Middle frontal gyrus (tissue), 1 donor: ENCODE data around the gene AP1M1.

ENCODE experiments used
- DNase-seq: peaks from one replicate; pipeline ENCODE4 v3.0.0-alpha.2; 2015; ENCODE audit warnings: low spot score; ENCODE audit errors: extremely low spot score

Gene AP1M1

GRCh38 chr19:16207490-16208025, 9.8 kb downstream of the AP1M1 start:
- no peak for DNase-seq

- DNase-seq = no peak
These were observed 10.5 kb downstream of the AP1M1 start for GRCh38 chr19:16208064-16208759.

- DNase-seq = no peak
These were observed 11.3 kb downstream of the AP1M1 start for GRCh38 chr19:16208847-16209665.

DNA sequence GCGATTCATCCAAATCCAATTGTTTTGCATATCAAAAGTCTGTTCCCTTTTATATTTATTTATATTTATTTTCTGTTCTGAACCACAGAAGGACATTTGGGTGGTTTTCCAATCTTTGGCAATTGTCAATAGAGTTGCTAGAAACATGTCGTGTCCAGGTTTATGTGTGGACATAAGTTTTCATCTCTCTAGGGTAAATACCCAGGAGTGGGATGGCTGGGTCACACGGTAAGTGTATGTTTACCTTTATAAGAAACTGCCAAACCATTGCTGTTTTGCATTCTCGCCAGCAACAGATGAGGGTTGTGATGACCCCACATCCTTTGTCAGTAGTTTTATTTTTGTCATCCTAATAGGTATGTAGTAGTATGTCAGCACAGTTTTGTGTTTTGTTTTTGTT, 12.5 kb downstream of the AP1M1 start:
- no peak for DNase-seq

GRCh38 chr19:16213076-16213475, 15.4 kb downstream of the AP1M1 start:
- no peak for DNase-seq

- no peak for DNase-seq
These were observed 19.3 kb downstream of the AP1M1 start for GRCh38 chr19:16216744-16217670.

DNA sequence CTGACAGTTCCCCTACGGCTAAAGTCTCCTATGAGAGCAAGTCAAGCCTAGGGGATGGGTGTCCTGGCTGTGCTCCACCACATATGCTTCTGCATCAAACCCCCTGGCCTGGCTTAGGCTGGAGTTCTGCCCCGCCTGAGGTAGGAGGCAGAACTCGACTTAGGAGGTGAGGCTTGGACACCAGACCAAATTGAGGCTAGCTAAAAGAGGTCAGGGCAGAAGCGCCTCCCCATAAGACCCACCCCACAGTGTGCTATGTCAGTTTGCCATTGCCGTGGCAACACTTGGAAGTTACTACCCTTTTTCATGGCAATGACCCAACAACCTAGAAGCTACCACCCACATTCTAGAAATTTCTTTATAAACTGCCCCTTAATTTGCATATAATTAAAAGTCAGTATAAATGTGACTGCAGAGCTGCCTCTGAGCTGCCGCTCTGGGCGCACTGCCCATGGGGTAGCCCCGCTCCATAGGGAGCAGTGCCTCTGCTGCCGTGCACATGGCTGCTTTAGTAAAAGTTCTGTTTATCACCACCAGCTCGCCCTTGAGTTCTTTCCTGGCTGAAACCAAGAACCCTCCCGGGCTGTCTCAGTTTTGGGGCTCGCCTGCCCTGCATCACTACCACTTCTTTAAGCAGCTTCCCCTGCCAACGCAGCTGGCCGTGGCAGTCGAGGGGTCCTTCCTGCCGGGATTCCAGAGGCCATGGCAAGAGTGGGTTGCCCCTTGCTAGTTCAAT, 20.2 kb downstream of the AP1M1 start:
- DNase-seq = no peak

GRCh38 chr19:16218851-16219250, 21.1 kb downstream of the AP1M1 start:
- no peak for DNase-seq

GRCh38 chr19:16222806-16223205, 25.1 kb downstream of the AP1M1 start:
- DNase-seq = no peak

- DNase-seq = no peak
These were observed 26.0 kb downstream of the AP1M1 start for GRCh38 chr19:16223746-16224145.

GRCh38 chr19:16224293-16225045, 26.8 kb downstream of the AP1M1 start:
- no peak for DNase-seq

GRCh38 chr19:16225279-16226183, 27.8 kb downstream of the AP1M1 start:
- no peak for DNase-seq

DNA sequence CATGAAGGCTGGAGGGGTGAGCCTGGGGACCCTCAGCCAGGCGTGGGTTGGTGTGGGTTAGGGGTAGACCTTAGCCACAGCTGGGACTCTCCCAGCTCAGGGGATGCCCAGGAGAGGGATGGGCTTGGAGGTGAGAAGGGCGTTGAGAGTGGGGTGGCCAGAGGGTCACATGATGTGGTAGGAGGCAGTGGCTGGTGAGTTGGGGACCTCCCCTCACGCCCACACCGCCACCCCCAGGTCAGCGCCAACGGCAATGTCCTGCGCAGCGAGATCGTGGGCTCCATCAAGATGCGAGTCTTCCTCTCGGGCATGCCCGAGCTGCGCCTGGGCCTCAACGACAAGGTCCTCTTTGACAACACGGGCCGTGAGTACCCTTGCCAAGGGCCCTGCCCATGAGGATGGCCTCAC, 28.5 kb downstream of the AP1M1 start:
- no peak for DNase-seq

DNA sequence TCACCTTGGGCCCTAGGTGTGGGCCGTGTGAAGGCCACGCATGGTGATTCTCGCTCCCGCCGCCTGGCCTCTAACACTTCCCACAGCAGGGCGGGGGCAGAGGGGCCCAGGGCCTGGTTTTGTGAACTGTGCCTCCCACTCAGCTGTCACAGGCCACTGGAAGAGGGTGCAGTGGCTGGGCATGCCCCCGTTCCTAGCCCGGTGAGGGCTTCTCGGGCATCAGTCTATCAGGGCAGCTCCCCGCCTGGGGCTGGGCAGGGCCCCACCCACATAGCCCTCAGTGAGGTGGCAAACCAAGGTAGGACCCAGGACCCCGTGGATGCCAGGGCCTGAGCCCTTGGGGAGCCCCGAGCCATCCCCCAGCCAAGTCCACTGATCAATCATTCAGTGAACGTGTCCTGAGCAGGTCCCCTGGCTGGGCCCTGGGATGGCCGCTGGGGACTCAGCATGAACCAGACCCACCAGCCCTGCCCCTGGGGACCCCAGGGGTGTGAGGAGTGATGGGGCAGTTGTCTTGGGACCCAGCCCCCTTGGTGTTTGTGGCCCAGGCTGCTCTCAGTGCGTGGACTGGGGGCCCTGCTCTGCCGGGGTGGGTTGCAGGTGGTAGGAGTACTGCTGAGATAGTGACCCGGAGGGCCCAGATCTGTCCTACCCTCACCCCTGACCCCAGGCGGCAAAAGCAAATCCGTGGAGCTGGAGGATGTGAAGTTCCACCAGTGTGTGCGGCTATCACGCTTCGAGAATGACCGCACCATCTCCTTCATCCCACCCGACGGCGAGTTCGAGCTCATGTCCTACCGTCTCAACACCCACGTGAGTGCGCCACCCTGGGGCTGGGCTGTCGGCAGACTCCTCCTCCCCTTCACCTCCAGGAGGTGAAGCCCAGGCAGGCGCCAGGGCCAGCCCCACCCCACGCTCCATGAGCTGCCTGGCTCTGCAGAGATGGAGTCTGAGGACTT, 29.4 kb downstream of the AP1M1 start:
- DNase-seq = no peak

DNA sequence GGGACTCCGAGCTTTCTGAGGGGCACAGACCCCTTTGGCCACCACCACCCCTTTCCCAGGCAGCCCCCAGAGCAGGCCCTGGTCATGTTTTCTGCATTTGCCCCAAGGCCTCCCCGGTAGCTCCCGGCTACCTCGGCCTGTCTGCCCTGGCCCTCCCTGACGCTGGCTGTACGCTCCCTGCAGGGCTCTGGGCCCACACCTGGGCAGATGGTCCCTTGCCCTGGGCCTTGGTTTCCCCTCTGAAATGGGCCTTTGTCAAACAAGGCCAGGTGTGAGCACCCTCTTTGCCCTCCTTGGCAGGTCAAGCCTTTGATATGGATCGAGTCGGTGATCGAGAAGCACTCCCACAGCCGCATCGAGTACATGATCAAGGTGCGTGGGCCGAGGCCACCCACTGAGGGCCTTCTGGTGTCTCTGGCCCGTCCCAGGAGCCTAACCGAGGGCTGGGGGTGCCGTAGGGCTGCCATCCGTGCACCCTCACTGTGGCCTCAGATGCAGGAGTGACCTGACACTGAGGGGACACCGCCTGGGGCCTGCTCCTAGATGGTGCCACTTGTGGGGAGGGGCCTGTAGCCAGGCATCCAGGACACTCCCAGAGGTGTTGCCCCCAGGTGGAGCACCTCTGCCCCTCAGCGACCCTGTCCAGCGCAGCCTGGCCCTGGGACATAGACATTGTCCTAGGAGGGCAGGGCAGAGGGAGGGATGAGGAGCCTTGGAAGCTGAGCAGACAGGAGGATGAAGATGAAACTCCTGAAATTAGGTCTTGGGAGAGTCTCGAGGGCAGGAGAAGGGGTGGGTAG, 30.3 kb downstream of the AP1M1 start:
- no peak for DNase-seq

DNA sequence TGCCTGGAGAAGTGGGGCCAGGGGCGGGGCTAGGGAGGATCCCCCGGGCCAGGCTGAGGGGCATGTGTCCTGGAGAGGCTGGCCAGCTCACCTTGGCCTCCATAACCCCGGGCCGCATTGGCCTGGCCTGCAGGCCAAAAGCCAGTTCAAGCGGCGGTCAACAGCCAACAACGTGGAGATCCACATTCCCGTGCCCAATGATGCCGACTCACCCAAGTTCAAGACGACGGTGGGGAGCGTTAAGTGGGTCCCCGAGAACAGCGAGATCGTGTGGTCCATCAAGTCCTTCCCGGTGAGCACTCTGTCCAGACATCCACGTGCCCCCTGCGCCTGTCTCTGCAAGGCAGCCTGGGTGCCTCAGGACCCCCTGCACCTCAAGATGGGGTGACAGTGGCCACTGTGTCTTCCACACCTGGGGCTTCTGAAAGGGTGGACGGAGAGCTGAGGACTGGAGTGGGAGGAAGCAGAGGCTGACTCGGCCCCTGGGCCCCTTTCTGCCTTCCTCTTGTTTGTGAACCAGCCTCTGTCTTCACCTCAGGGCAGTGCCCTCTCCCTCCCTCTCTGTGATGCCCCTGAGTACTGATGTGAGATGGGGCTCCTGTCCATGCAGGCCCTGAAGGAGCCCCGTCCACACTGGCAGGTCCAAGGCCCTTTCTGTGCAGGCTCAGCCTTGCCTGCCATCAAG, 31.1 kb downstream of the AP1M1 start:
- no peak for DNase-seq

DNA sequence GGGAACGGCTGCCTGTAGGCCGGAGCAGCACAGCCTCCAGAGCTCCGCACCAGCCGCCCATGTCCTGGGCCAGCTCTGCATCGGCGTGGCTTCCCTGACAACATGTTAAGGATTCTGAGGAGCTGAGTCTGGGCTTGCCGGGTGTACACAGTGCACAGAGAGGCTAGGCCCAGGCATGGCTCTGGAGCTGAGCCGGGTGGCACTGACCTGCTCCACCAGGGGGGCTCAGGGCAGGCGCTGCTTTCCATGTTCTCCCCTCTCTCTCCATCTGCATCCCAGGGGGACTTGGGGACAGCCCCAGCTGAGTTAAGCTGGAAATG, 31.6 kb downstream of the AP1M1 start:
- DNase-seq = no peak
